T-helper 1 cell treated with Interleukin-12 subunit alpha and Interleukin-12 subunit beta and Interleukin-4 antibody, amounts not matched to agents 30 μg/mL and 1 μg/mL, for 36 hours (primary cell): ENCODE data around the gene CHIT1.

Experiments used
- H3K27ac Mint-ChIP-seq: one replicate; pipeline ENCODE4 v1.8.0; 2021; ENCODE audit warnings: mild to moderate bottlenecking, mixed read lengths
- H3K27me3 Mint-ChIP-seq: one replicate; pipeline ENCODE4 v1.8.0; 2021; ENCODE audit warnings: low read depth, mixed read lengths
- H3K36me3 Mint-ChIP-seq: one replicate; pipeline ENCODE4 v1.8.0; 2021; ENCODE audit warnings: low read depth, mixed read lengths
- H3K4me1 Mint-ChIP-seq: one replicate; pipeline ENCODE4 v1.8.0; 2021; ENCODE audit warnings: low read depth, mixed read lengths
- H3K4me3 Mint-ChIP-seq: one replicate; pipeline ENCODE4 v1.8.0; 2021; ENCODE audit warnings: mild to moderate bottlenecking, moderate library complexity, mixed read lengths
- H3K9me3 Mint-ChIP-seq: one replicate; pipeline ENCODE4 v1.8.0; 2021; ENCODE audit warnings: mixed read lengths

CHIT1 gene

DNA sequence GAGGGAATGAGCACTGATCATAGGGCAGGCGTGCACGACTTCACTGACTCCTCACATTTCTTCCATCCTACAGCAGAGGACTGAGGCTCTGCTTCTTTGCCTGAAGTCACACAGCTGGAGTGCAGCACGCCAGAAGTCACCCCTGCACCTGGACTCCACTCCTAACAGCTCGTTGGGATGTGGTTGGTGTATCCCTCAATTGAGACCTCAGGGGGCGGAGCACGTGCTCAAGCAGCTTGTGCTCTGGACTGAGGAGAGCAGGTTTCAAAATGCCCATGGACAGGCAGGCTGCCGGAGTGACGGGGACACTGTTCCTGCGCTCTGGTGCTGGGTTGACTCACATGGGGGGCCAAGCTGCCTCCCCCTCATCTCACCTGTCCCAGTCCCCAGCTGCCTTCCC lies 13.9 kb downstream of the CHIT1 start:
- no peak overlapping the region for H3K27ac Mint-ChIP-seq
- H3K4me1 Mint-ChIP-seq = peaks cover 2% of the 10 kb centered on the region
- no peaks in the 10 kb centered on the region for H3K9me3 Mint-ChIP-seq
- no peak overlapping the region for H3K4me3 Mint-ChIP-seq
- no peaks in the 10 kb centered on the region for H3K36me3 Mint-ChIP-seq
- peaks cover 9% of the 10 kb centered on the region for H3K27me3 Mint-ChIP-seq

- no peaks in the 10 kb centered on the region for H3K9me3 Mint-ChIP-seq
- no peak overlapping the region for H3K27ac Mint-ChIP-seq
- H3K27me3 Mint-ChIP-seq = peaks cover 9% of the 10 kb centered on the region
- no peak overlapping the region for H3K4me3 Mint-ChIP-seq
- H3K4me1 Mint-ChIP-seq = peaks cover 2% of the 10 kb centered on the region
- no peaks in the 10 kb centered on the region for H3K36me3 Mint-ChIP-seq
These were observed 14.6 kb downstream of the CHIT1 start for GRCh38 chr1:203214871-203215270.

DNA sequence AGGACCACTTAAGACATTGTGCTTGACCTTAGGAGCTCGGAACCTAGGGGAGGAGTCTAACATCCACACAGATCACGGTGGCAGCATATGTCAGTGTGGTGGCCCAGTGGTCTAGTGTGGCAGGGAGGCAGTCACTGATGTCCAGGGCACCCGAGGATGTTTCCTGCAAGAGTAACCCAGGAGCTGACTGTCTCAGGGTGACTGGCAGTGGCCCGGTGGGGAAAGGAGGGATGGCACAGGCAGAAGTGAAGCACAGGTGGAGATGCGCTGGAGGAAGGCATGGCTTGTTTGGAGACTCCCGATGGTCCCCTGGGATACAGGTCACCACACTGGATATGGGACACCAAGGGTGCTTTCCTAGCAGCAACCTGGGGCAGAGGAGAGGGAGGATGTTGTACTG lies 16.3 kb downstream of the CHIT1 start:
- H3K4me1 Mint-ChIP-seq = peaks cover 2% of the 10 kb centered on the region
- no peak overlapping the region for H3K4me3 Mint-ChIP-seq
- H3K27ac Mint-ChIP-seq = no peak overlapping the region
- H3K27me3 Mint-ChIP-seq = peaks cover 4% of the 10 kb centered on the region
- no peaks in the 10 kb centered on the region for H3K36me3 Mint-ChIP-seq
- no peaks in the 10 kb centered on the region for H3K9me3 Mint-ChIP-seq

GRCh38 chr1:203211812-203212211 lies 17.7 kb downstream of the CHIT1 start:
- H3K36me3 Mint-ChIP-seq = no peaks in the 10 kb centered on the region
- H3K4me3 Mint-ChIP-seq = no peak overlapping the region
- no peak overlapping the region for H3K27ac Mint-ChIP-seq
- H3K4me1 Mint-ChIP-seq = peaks cover 2% of the 10 kb centered on the region
- H3K27me3 Mint-ChIP-seq = peaks cover 10% of the 10 kb centered on the region
- no peaks in the 10 kb centered on the region for H3K9me3 Mint-ChIP-seq

- Mint-ChIP-seq H3K36me3 (no peaks in the 10 kb centered on the region), H3K9me3 (no peaks in the 10 kb centered on the region), H3K27ac (no peak overlapping the region), H3K4me3 (no peak overlapping the region), H3K27me3 (peaks cover 6% of the 10 kb centered on the region), H3K4me1 (peaks cover 2% of the 10 kb centered on the region)
These were observed 18.5 kb downstream of the CHIT1 start for GRCh38 chr1:203210988-203211387.

DNA sequence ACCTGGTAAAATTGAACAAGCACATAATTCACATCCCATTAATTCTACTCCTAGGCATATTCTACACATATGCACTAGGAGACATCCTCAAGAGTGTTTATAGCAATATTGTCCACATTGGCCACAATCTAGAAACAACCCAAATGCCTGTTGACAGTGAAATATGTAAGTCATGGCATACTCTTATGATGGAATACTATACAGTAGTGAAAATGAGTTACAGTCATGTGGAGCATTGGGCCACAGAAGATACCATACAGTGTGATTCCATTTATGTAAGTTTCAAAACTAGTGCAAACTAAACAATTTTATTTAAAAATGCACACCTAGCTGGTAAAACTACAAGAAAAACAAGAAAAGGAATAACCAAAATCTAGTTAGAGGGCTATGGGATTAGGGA lies 19.1 kb downstream of the CHIT1 start:
- peaks cover 2% of the 10 kb centered on the region for H3K4me1 Mint-ChIP-seq
- H3K27me3 Mint-ChIP-seq = peaks cover 6% of the 10 kb centered on the region
- H3K27ac Mint-ChIP-seq = no peak overlapping the region
- H3K36me3 Mint-ChIP-seq = no peaks in the 10 kb centered on the region
- H3K4me3 Mint-ChIP-seq = no peak overlapping the region
- no peaks in the 10 kb centered on the region for H3K9me3 Mint-ChIP-seq

GRCh38 chr1:203208181-203208580 lies 21.3 kb downstream of the CHIT1 start:
- H3K27ac Mint-ChIP-seq = no peak overlapping the region
- H3K27me3 Mint-ChIP-seq = peaks cover 11% of the 10 kb centered on the region
- no peak overlapping the region for H3K4me3 Mint-ChIP-seq
- H3K4me1 Mint-ChIP-seq = no peaks in the 10 kb centered on the region
- H3K36me3 Mint-ChIP-seq = no peaks in the 10 kb centered on the region
- H3K9me3 Mint-ChIP-seq = no peaks in the 10 kb centered on the region

DNA sequence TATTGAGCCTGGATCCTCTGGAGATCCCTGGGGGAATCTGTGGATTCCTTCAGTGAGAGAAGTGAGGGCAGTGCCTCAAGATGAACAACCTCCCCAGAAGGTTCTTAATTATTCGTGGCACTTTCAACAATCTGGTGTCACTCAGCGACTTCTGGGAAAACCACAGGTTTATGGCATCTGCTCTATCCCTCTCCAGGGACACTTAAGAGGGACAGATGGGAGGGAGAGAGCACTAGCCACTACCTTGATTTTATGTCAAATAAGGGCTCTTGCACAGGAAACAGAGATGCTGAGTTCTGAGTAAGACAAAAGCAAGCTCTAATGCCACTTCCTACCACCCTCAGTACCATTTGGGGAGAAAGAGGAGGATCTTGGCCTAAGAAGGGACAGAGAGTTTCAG lies 21.7 kb downstream of the CHIT1 start:
- no peaks in the 10 kb centered on the region for H3K36me3 Mint-ChIP-seq
- no peak overlapping the region for H3K4me3 Mint-ChIP-seq
- no peaks in the 10 kb centered on the region for H3K4me1 Mint-ChIP-seq
- H3K27ac Mint-ChIP-seq = no peak overlapping the region
- H3K27me3 Mint-ChIP-seq = peaks cover 14% of the 10 kb centered on the region
- no peaks in the 10 kb centered on the region for H3K9me3 Mint-ChIP-seq

GRCh38 chr1:203206129-203206687 lies 23.3 kb downstream of the CHIT1 start:
- H3K4me1 Mint-ChIP-seq = no peaks in the 10 kb centered on the region

DNA sequence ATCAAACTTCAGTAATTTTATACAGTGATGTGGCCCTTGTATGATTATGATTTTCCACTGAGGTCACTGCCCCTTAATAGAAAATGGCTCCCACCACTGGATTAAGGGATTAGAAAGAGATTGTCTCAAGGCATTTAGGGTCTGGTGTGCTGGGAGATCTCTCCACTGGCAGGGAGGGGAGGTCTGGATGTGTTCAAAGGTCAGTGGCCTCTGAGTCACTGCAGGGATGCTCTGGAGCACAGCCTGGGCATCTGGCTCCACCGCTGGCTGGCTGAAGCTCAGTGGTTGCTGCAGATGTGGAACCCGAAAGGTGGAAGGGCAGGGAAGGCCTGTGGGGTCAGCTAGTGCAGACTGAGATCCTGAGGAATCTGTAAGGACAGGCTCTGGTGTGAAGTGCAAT lies 24.7 kb downstream of the CHIT1 start:
- no peak overlapping the region for H3K4me3 Mint-ChIP-seq

More at GRCh38 chr1:203206129-203206687, 23.3 kb downstream of the CHIT1 start:
- Mint-ChIP-seq H3K27ac (no peak overlapping the region), H3K9me3 (no peaks in the 10 kb centered on the region), H3K36me3 (no peaks in the 10 kb centered on the region), H3K27me3 (peaks cover 15% of the 10 kb centered on the region), H3K4me3 (no peak overlapping the region)

GRCh38 chr1:203202431-203203245 lies 26.8 kb downstream of the CHIT1 start:
- no peaks in the 10 kb centered on the region for H3K9me3 Mint-ChIP-seq
- no peak overlapping the region for H3K4me3 Mint-ChIP-seq
- no peaks in the 10 kb centered on the region for H3K36me3 Mint-ChIP-seq
- H3K4me1 Mint-ChIP-seq = no peaks in the 10 kb centered on the region
- H3K27ac Mint-ChIP-seq = no peak overlapping the region
- peaks cover 28% of the 10 kb centered on the region for H3K27me3 Mint-ChIP-seq

More for the DNA sequence above, 24.7 kb downstream of the CHIT1 start:
- Mint-ChIP-seq H3K36me3 (no peaks in the 10 kb centered on the region), H3K27ac (no peak overlapping the region), H3K27me3 (peaks cover 28% of the 10 kb centered on the region), H3K4me1 (no peaks in the 10 kb centered on the region), H3K9me3 (no peaks in the 10 kb centered on the region)

DNA sequence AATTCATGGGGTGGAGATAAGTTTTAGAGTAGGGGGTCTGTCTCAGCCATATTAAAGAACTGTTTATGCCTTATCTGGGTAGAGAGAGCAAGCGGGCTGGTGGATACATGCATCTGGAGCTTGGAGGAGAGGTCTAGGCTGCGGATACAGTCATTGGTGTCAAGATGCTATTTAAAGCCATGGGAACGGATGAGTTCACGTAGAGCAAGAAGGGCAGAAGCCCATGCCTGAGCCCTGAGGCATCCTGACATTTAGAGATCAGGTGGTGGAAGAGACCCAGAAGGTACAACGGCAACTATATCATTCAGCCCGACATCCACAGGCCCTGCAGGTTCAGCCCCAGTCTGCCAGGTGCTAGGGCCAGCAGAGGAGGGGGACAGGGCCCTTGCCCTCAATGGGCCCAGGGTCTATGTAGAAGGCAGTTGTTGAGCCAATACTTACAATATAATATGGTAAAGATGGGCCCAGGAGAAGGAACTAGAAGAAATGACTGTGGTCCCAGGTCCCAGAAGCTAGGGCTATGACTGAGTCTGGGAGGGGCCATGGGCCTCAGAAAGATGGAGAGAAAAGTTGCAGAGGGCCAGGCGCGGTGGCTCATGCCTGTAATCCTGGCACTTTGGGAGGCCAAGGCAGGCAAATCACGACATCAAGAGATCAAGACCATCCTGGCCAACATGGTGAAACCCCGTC lies 27.8 kb downstream of the CHIT1 start:
- Mint-ChIP-seq H3K4me3 (no peak overlapping the region), H3K36me3 (no peaks in the 10 kb centered on the region), H3K9me3 (peaks cover 4% of the 10 kb centered on the region), H3K27me3 (peaks cover 28% of the 10 kb centered on the region), H3K4me1 (no peaks in the 10 kb centered on the region), H3K27ac (no peak overlapping the region)

- Mint-ChIP-seq H3K9me3 (peaks cover 4% of the 10 kb centered on the region), H3K4me1 (no peaks in the 10 kb centered on the region), H3K36me3 (no peaks in the 10 kb centered on the region), H3K27me3 (peaks cover 28% of the 10 kb centered on the region), H3K4me3 (no peak overlapping the region), H3K27ac (no peak overlapping the region)
These were observed 28.6 kb downstream of the CHIT1 start for GRCh38 chr1:203200916-203201315.

- Mint-ChIP-seq H3K27ac (no peak overlapping the region), H3K36me3 (no peaks in the 10 kb centered on the region), H3K27me3 (peaks cover 28% of the 10 kb centered on the region), H3K4me3 (no peak overlapping the region), H3K9me3 (peaks cover 4% of the 10 kb centered on the region), H3K4me1 (no peaks in the 10 kb centered on the region)
These were observed 29.5 kb downstream of the CHIT1 start for GRCh38 chr1:203199816-203200571.
